GM23338 (cell line): ENCODE data around the gene MCHR2. TPM values are rescaled to one million over a fixed set of nuclear protein-coding genes. Genes with fewer than 3 reads are reported as not detected.

Experiments used
- ATAC-seq: fragments of 200-7000 bp; cut with Tn5 transposase; 3 replicates; pipeline ENCODE4 v1.9.1; 2020
- DNase-seq: peaks from one replicate; pipeline ENCODE4 v3.0.0-alpha.2; 2015; ENCODE audit warnings: low spot score
- H2AFZ ChIP-seq: fragments of 200-600 bp; sonication (generic); 2 replicates; pipeline ENCODE4 v1.8.0; 2016; ENCODE audit warnings: antibody characterized with exemption, mild to moderate bottlenecking, moderate library complexity
- H3F3A ChIP-seq: fragments of 200-600 bp; sonication (generic); replicated peaks from 2 replicates; pipeline ENCODE4 v1.8.0; 2017; ENCODE audit warnings: antibody characterized with exemption, mixed run types, low read depth
- H3K27ac ChIP-seq: fragments of 200-600 bp; sonication (generic); 2 replicates; pipeline ENCODE4 v1.6.1; 2016; ENCODE audit warnings: low read depth
- H3K27me3 ChIP-seq: fragments of 200-600 bp; sonication (generic); 2 replicates; pipeline ENCODE4 v1.8.0; 2016; ENCODE audit warnings: mild to moderate bottlenecking, mixed run types, moderate library complexity; ENCODE audit not compliant: insufficient read depth
- H3K36me3 ChIP-seq: fragments of 200-600 bp; sonication (generic); 2 replicates; pipeline ENCODE4 v1.8.0; 2016; ENCODE audit warnings: mild to moderate bottlenecking; ENCODE audit not compliant: insufficient read depth
- H3K4me1 ChIP-seq: fragments of 200-600 bp; sonication (generic); 2 replicates; pipeline ENCODE4 v1.8.0; 2016; ENCODE audit warnings: mild to moderate bottlenecking, moderate library complexity; ENCODE audit not compliant: insufficient read depth
- H3K4me2 ChIP-seq: fragments of 200-600 bp; sonication (generic); 2 replicates; pipeline ENCODE4 v1.7.1; 2017; ENCODE audit warnings: mixed run types
- H3K4me3 ChIP-seq: fragments of 200-600 bp; sonication (generic); 2 replicates; pipeline ENCODE4 v1.6.1; 2016; ENCODE audit warnings: mixed run types
- H3K79me2 ChIP-seq: fragments of 200-600 bp; sonication (generic); replicated peaks from 2 replicates; pipeline ENCODE4 v1.8.0; 2017; ENCODE audit warnings: mild to moderate bottlenecking; ENCODE audit not compliant: insufficient read depth
- H3K9me2 ChIP-seq: fragments of 200-600 bp; sonication (generic); 2 replicates; pipeline ENCODE4 v1.8.0; 2017; ENCODE audit not compliant: insufficient read depth
- H4K20me1 ChIP-seq: fragments of 200-600 bp; sonication (generic); replicated peaks from 2 replicates; pipeline ENCODE4 v1.8.0; 2017; ENCODE audit warnings: mild to moderate bottlenecking; ENCODE audit not compliant: insufficient read depth
- H3K27ac Mint-ChIP-seq: 2 replicates; pipeline ENCODE4 v1.8.0; 2020; ENCODE audit warnings: inconsistent platforms, mild to moderate bottlenecking, moderate library complexity, mixed read lengths
- H3K27me3 Mint-ChIP-seq: 3 replicates; pipeline ENCODE4 v1.8.0; 2022; ENCODE audit warnings: low read depth, mild to moderate bottlenecking, moderate library complexity, mixed read lengths, inconsistent platforms; ENCODE audit not compliant: insufficient read depth, poor library complexity
- H3K36me3 Mint-ChIP-seq: 3 replicates; pipeline ENCODE4 v1.8.0; 2021; ENCODE audit warnings: low read depth, mild to moderate bottlenecking, inconsistent platforms, moderate library complexity, mixed read lengths
- H3K4me1 Mint-ChIP-seq: 3 replicates; pipeline ENCODE4 v1.8.0; 2020; ENCODE audit warnings: mild to moderate bottlenecking, inconsistent platforms, mixed read lengths
- H3K4me3 Mint-ChIP-seq: 3 replicates; pipeline ENCODE4 v1.8.0; 2021; ENCODE audit warnings: moderate library complexity, mild to moderate bottlenecking, inconsistent platforms, mixed read lengths
- H3K9me3 Mint-ChIP-seq: 3 replicates; pipeline ENCODE4 v1.8.0; 2020; ENCODE audit warnings: moderate library complexity, mild to moderate bottlenecking, inconsistent platforms, mixed read lengths
- CREB1 ChIP-seq: fragments of 250-450 bp; sonication (Bioruptor Pico); IDR thresholded peaks from 2 replicates; pipeline ENCODE4 v1.5.0; 2020; ENCODE audit warnings: low read depth, mild to moderate bottlenecking, moderate library complexity
- CTCF ChIP-seq, 2 experiments: fragments of 200-600 bp in 1 of 2; sonication (generic) in 1 of 2; conservative IDR thresholded peaks; 2 replicates each; pipeline versions ENCODE4 v1.5.1 to v1.6.1; 2016 to 2017; ENCODE audit warnings: antibody characterized with exemption in 2 of 2, low read depth in 2 of 2, mild to moderate bottlenecking in 2 of 2, moderate library complexity in 1 of 2
- ETS1 ChIP-seq: IDR thresholded peaks from 2 replicates; pipeline ENCODE4 v1.6.1; 2016; ENCODE audit warnings: antibody characterized with exemption
- EZH2 ChIP-seq: fragments of 200-600 bp; sonication (generic); IDR thresholded peaks from one replicate; pipeline ENCODE4 v1.8.0; 2017; ENCODE audit warnings: antibody characterized with exemption, mild to moderate bottlenecking, low read depth; ENCODE audit not compliant: unreplicated experiment
- JUNB ChIP-seq: IDR thresholded peaks from one replicate; pipeline ENCODE4 v1.6.1; 2016; ENCODE audit warnings: antibody characterized with exemption; ENCODE audit not compliant: unreplicated experiment
- NANOG ChIP-seq: IDR thresholded peaks from 2 replicates; pipeline ENCODE4 v1.6.1; 2016; ENCODE audit warnings: antibody characterized with exemption, borderline replicate concordance
- REST ChIP-seq: IDR thresholded peaks from one replicate; pipeline ENCODE4 v1.6.1; 2018; ENCODE audit warnings: antibody characterized with exemption; ENCODE audit not compliant: unreplicated experiment
- ZNF331 ChIP-seq: fragments of 250-450 bp; sonication (Bioruptor Pico); IDR thresholded peaks from 2 replicates; pipeline ENCODE4 v1.5.0; 2020; ENCODE audit warnings: low read depth, mild to moderate bottlenecking, moderate library complexity
- ZNF462 ChIP-seq: fragments of 250-450 bp; sonication (Bioruptor Pico); IDR thresholded peaks from 2 replicates; pipeline ENCODE4 v1.5.0; 2020; ENCODE audit warnings: mild to moderate bottlenecking, moderate library complexity
- polyA plus RNA-seq: library from polyadenylated mRNA; unstranded; fragments of >200 nt; fragmentation: Nextera tagmentation; extraction: Ambion mirVana; gene quantifications from 2 replicates; pipeline ENCODE4 v1.2.1, GENCODE V29; 2016
- total RNA-seq: library from RNA; depleted of rRNA; stranded (reverse); fragments of >200 nt; shearing (Covaris generic); gene quantifications from 2 replicates; pipeline ENCODE4 v1.2.3, GENCODE V29; 2014

MCHR2 gene
- total and polyA plus RNA-seq, 2 experiments from 2014 or later: not detected

GRCh38 chr6:100008857-100009256, 14.8 kb upstream of the MCHR2 start:
- Histone ChIP-seq H3K27me3 (no peaks in the 10 kb centered on the region), H3F3A (no peaks in the 10 kb centered on the region), H2AFZ (no peak overlapping the region), H4K20me1 (no peaks in the 10 kb centered on the region), H3K79me2 (no peaks in the 10 kb centered on the region), H3K27ac (no peak overlapping the region), H3K36me3 (no peaks in the 10 kb centered on the region), H3K4me3 (no peak overlapping the region), H3K9me2 (no peaks in the 10 kb centered on the region), H3K4me2 (no peak overlapping the region), H3K4me1 (0 out of 2 replicates have a peak, but pooled peaks cover 7% of the 10 kb centered on the region)
- TF ChIP-seq ZNF462 (CRISPR knock-in tag): no peak
- TF ChIP-seq CREB1 (CRISPR knock-in tag): no peak
- no peak overlapping the region for H3K4me3 Mint-ChIP-seq
- H3K9me3 Mint-ChIP-seq: no peaks in the 10 kb centered on the region
- no peak for DNase-seq
- H3K4me1 Mint-ChIP-seq: peaks cover 13% of the 10 kb centered on the region
- H3K27ac Mint-ChIP-seq: no peak overlapping the region
- H3K27me3 Mint-ChIP-seq: peaks cover 2% of the 10 kb centered on the region
- H3K36me3 Mint-ChIP-seq: no peaks in the 10 kb centered on the region
- ATAC-seq: no peak

- Histone ChIP-seq H3K9me2 (no peaks in the 10 kb centered on the region), H3K36me3 (no peaks in the 10 kb centered on the region), H3K79me2 (no peaks in the 10 kb centered on the region), H3F3A (no peaks in the 10 kb centered on the region), H3K27ac (no peak overlapping the region), H3K27me3 (no peaks in the 10 kb centered on the region), H3K4me1 (no peaks in the 10 kb centered on the region), H3K4me2 (no peak overlapping the region), H4K20me1 (no peaks in the 10 kb centered on the region), H2AFZ (no peak overlapping the region), H3K4me3 (no peak overlapping the region)
- Mint-ChIP-seq H3K27ac (no peak overlapping the region), H3K4me1 (no peaks in the 10 kb centered on the region), H3K27me3 (no peaks in the 10 kb centered on the region), H3K9me3 (no peaks in the 10 kb centered on the region), H3K36me3 (no peaks in the 10 kb centered on the region), H3K4me3 (no peak overlapping the region)
- no peak for TF ChIP-seq EZH2
- no peak for TF ChIP-seq NANOG
- TF ChIP-seq REST: no peak
- no peak for TF ChIP-seq ZNF331 (CRISPR knock-in tag)
- TF ChIP-seq JUNB: no peak
- no peak for TF ChIP-seq ETS1
- TF ChIP-seq CTCF (conservative IDR thresholded peaks at IDR 0.05; ENCODE audit: low read depth in 2 of 2): peak; percentile 92 to 93
- TF ChIP-seq CREB1 (CRISPR knock-in tag): no peak
- DNase-seq (peak; percentile 72), ATAC-seq (peak; percentile 86)
Observed at GRCh38 chr6:100001915-100002388, 7.9 kb upstream of the MCHR2 start.
